ENCODE measurements around the gene FOXC1. TPM values are rescaled to one million over a fixed set of nuclear protein-coding genes. Genes with fewer than 3 reads are reported as not detected.

The FOXC1 gene
- polyA plus RNA-seq, 1 of the 3 experiments (the other 2 are of a cell fraction): 4.3 TPM

DNA sequence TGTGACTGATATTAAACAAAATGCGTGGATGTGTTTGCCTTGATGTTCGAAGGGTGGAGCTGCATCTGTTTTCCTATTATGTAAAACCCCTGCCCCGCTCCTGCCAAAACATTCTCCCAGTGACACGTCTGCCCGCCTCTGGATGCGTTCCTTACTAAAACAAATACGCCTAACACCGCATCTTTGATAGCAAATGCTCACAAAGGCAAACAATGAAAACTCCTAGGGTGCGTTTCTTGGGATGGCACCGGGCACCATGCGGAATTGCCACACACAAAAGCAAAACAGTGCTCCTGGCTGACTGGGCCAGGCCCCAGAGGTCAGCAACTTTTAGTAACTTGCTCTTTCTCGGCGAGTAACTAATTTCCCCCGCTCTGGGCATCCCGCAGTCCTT, 9.0 kb upstream of the FOXC1 start (continued):
- TF ChIP-seq, protein P1, sequence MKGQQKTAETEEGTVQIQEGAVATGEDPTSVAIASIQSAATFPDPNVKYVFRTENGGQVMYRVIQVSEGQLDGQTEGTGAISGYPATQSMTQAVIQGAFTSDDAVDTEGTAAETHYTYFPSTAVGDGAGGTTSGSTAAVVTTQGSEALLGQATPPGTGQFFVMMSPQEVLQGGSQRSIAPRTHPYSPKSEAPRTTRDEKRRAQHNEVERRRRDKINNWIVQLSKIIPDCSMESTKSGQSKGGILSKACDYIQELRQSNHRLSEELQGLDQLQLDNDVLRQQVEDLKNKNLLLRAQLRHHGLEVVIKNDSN (IDR thresholded peaks at IDR 0.05; ENCODE audit: borderline replicate concordance, low read depth): no peak
- TF ChIP-seq, protein P2, sequence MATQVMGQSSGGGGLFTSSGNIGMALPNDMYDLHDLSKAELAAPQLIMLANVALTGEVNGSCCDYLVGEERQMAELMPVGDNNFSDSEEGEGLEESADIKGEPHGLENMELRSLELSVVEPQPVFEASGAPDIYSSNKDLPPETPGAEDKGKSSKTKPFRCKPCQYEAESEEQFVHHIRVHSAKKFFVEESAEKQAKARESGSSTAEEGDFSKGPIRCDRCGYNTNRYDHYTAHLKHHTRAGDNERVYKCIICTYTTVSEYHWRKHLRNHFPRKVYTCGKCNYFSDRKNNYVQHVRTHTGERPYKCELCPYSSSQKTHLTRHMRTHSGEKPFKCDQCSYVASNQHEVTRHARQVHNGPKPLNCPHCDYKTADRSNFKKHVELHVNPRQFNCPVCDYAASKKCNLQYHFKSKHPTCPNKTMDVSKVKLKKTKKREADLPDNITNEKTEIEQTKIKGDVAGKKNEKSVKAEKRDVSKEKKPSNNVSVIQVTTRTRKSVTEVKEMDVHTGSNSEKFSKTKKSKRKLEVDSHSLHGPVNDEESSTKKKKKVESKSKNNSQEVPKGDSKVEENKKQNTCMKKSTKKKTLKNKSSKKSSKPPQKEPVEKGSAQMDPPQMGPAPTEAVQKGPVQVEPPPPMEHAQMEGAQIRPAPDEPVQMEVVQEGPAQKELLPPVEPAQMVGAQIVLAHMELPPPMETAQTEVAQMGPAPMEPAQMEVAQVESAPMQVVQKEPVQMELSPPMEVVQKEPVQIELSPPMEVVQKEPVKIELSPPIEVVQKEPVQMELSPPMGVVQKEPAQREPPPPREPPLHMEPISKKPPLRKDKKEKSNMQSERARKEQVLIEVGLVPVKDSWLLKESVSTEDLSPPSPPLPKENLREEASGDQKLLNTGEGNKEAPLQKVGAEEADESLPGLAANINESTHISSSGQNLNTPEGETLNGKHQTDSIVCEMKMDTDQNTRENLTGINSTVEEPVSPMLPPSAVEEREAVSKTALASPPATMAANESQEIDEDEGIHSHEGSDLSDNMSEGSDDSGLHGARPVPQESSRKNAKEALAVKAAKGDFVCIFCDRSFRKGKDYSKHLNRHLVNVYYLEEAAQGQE (IDR thresholded peaks at IDR 0.05; ENCODE audit: low read depth, low read length): no peak
- TF ChIP-seq NFIC (IDR thresholded peaks at IDR 0.05; ENCODE audit: borderline replicate concordance) (no peak), JUND (IDR thresholded peaks at IDR 0.05) (no peak), NRF1 (IDR thresholded peaks at IDR 0.05; ENCODE audit: low read depth, low read length) (no peak), EZH2phosphoT487 (IDR thresholded peaks at IDR 0.05; ENCODE audit: borderline replicate concordance, low read depth) (no peak), TCF12 (IDR thresholded peaks at IDR 0.05) (no peak), FOSL2 (IDR thresholded peaks at IDR 0.05; ENCODE audit: borderline replicate concordance, low read depth) (no peak)

DNA sequence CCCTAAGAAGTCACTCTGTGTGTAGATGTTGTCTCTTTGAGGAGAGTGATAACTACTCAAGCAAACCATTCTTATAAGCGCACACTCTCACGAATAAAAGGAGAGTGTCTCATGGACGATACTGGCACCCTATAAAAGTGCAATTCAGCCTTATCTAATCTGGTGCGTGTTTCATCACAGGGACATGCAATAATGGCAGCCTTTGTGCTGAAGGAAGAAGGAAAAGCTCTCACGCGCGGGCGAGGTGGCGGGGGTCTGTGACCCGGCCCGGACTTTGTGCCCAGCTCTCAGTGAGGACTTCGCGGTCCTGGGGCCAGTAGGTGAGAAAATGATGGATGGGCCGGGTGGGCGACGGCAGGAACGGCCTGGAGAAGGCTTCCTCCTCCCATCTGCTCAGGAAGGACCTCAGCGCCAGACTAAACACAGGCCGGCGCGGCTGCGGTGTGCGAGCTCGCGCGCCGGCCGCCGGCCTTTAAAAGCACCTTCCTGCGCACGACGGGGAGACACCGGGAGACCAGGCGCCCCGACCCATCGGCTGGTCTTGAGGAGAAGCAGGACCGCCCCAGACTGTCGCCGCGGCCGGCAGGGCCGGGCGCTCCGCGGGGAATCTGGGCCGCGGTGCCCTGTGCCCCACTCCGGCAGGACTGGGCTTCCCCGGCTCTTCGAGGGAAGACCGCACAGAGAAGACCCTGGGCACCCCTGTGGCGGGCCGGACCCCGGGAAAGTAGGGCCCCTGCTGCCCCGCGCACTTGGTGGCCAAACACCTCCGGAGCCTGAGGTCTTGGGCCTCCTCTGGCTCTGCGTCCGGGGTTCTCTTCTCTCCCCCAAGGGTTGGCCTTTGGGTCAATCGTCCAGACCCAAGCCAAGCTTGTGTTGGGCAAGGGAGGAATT, 8.3 kb upstream of the FOXC1 start:
- no peaks in the 10 kb centered on the region for H3K9me2 ChIP-seq

More for the DNA sequence above, 8.3 kb upstream of the FOXC1 start:
- H4K20me1 ChIP-seq (ENCODE audit: insufficient read depth): no peaks in the 10 kb centered on the region
- H3K4me1 ChIP-seq (ENCODE audit: control insufficient read depth in 1 of 2, insufficient read depth in 2 of 2, low read depth in 1 of 2, low read length in 1 of 2): peaks cover 0 to 6% of the 10 kb centered on the region in 2 experiments; a peak in 1 of 4 replicates
- TF ChIP-seq RXRA (IDR thresholded peaks at IDR 0.05; ENCODE audit: borderline replicate concordance, low read depth) (no peak), GABPA (IDR thresholded peaks at IDR 0.05; ENCODE audit: low read depth) (no peak), JUND (IDR thresholded peaks at IDR 0.05) (no peak), POLR2AphosphoS5 (IDR thresholded peaks at IDR 0.05; ENCODE audit: low read depth, low read length) (no peak), NFIC (IDR thresholded peaks at IDR 0.05; ENCODE audit: borderline replicate concordance) (no peak), NRF1 (IDR thresholded peaks at IDR 0.05; ENCODE audit: low read depth, low read length) (no peak), FOSL2 (IDR thresholded peaks at IDR 0.05; ENCODE audit: borderline replicate concordance, low read depth) (no peak)
- TF ChIP-seq, protein P2 (IDR thresholded peaks at IDR 0.05; ENCODE audit: low read depth, low read length): no peak
- H3K27ac ChIP-seq (ENCODE audit: low read depth in 2 of 2, low read length in 1 of 2): no peak overlapping the region
- no peak overlapping the region for H3K9ac ChIP-seq
- DNase-seq: peak; percentile 10
- no peaks in the 10 kb centered on the region for H3K9me3 ChIP-seq
- no peak overlapping the region for H3K4me2 ChIP-seq
- H3K36me3 ChIP-seq (replicated peaks in 1 of 2; ENCODE audit: control insufficient read depth in 1 of 2, insufficient read depth in 2 of 2, low read length in 1 of 2): no peaks in the 10 kb centered on the region
- H2AFZ ChIP-seq (ENCODE audit: low read depth): no peak overlapping the region
- 94% methylated on average over 30 of the region's 60 CpGs for WGBS (ENCODE audit: low lambda C conversion rate)
- H3K27me3 ChIP-seq (ENCODE audit: insufficient read depth): no peaks in the 10 kb centered on the region
- CTCF ChIA-PET: interaction anchor here (0.6 to 3.4 kb wide), 6 partner anchors 503 to 1006 kb away, joined by 3 to 28 read pairs (median 6); no protein-coding TSS in a partner anchor
- H3F3A ChIP-seq (replicated peaks; ENCODE audit: insufficient read depth): no peaks in the 10 kb centered on the region
- POLR2A ChIA-PET: interaction anchor here (0.5 kb wide), 1 partner anchor 594 kb away, joined by 4 read pairs; no protein-coding TSS in a partner anchor
- no peaks in the 10 kb centered on the region for H3K79me2 ChIP-seq (ENCODE audit: insufficient read depth)
- H3K4me3 ChIP-seq (ENCODE audit: low read depth in 2 of 2, low read length in 1 of 2): no peak overlapping the region

Data from SK-N-SH (cell line).